ENCODE data around the gene CUEDC1.

The CUEDC1 gene

DNA sequence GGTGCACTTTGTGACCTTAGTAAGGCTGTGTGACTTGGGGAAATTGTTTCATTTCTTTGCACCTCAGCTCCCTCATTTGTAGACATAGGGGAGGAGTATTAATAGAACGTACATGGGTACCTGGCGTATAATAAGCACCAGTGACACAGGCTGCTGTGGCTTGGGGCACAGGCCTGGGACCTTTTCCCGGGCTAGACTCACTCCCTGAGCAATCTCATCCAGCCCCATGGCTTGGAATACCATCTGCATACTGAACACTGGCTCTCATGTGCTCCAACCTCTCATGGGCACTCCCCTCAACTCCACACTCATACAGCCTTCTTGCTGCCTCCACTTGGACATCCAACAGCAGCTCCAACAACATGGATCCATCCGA is 64.4 kb downstream of the CUEDC1 start:
- Mint-ChIP-seq H3K4me1 (peaks cover 4% of the 10 kb centered on the region), H3K27me3 (peaks cover 7% of the 10 kb centered on the region), H3K27ac (no peak overlapping the region), H3K4me3 (no peak overlapping the region), H3K9me3 (no peaks in the 10 kb centered on the region)
- DNase-seq (no peak), ATAC-seq (no peak)

DNA sequence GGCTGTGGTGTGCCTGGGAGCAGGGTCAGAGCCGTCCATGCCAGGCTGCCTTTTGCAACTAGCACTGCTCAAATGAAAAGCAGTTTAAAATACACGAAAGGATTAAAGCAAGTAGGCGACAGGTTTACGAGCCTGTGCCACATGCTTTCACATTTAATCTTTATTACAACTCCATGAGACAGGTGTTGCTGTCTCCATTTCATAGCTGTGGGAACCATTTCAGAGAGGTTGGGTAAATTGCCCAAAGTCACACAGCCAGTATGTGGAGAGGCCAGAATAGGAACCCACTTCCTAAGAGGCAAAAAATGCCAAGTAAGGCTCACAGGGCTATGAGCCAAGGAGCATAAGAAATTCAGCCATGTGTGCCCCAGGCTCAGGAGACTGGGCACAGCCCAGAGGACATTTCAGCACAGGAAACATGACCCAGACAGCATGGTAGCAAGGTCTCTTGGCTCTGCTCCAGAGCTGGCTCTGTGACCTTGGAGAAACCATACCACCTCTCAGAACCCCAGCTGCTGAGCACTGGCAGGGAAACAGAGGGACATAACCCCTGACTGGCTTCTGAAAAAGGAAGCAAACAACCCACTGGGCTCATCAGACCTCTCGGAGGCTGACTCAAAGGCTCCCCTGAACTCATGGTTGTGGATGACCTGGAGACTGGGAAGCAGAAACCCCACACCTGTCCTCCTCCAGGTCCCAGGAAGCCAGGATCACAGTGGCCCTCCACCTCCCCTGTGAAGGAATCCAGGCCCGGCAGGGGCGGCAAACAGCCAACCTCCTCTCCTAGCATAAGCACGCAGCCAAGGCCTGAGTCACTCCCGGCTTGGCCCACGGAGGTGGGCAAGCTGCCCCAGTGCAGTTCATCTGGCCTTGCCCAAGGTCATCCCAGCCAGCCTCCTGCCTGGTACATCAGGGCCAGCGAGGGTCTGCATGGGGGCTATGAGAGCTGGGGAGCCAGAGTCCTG is 65.0 kb downstream of the CUEDC1 start:
- no peak overlapping the region for H3K4me3 Mint-ChIP-seq
- no peak overlapping the region for H3K27ac Mint-ChIP-seq
- DNase-seq, result no peak

DNA sequence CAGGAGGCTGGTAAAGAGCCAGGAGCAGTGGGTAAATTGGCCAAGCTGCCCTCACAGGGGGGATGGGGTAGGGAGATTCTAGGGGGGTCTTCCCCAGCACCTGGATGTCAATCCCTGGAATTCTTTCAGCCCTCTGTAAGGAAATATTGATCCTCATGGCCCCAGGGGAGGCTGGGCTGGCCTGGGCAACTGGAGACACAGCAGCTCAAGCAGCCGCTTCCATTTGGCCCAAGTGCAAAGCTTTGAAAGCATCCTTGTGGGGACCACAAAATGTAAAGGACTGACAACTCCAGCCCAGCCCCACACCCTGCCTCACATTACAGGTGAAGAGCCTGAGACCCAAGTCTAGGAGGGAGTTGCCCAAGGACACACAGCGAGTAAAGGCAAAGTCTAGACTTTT is 66.0 kb downstream of the CUEDC1 start:
- Mint-ChIP-seq H3K27me3 (peaks cover 7% of the 10 kb centered on the region), H3K9me3 (no peaks in the 10 kb centered on the region), H3K4me1 (peaks cover 4% of the 10 kb centered on the region), H3K4me3 (no peak overlapping the region), H3K27ac (no peak overlapping the region)
- DNase-seq (no peak), ATAC-seq (no peak)

More for the DNA sequence above, 65.0 kb downstream of the CUEDC1 start:
- peaks cover 4% of the 10 kb centered on the region for H3K4me1 Mint-ChIP-seq
- H3K27me3 Mint-ChIP-seq, result peaks cover 7% of the 10 kb centered on the region
- ATAC-seq, result no peak
- no peaks in the 10 kb centered on the region for H3K9me3 Mint-ChIP-seq

- peaks cover 7% of the 10 kb centered on the region for H3K27me3 Mint-ChIP-seq
- peaks cover 4% of the 10 kb centered on the region for H3K4me1 Mint-ChIP-seq
- H3K9me3 Mint-ChIP-seq, result no peaks in the 10 kb centered on the region
- no peak for DNase-seq
- ATAC-seq, result no peak
- H3K4me3 Mint-ChIP-seq, result no peak overlapping the region
- H3K27ac Mint-ChIP-seq, result no peak overlapping the region
These were observed 66.6 kb downstream of the CUEDC1 start for GRCh38 chr17:57888311-57889216.

- no peak for DNase-seq
- Mint-ChIP-seq H3K27me3 (peaks cover 7% of the 10 kb centered on the region), H3K4me1 (no peaks in the 10 kb centered on the region), H3K9me3 (no peaks in the 10 kb centered on the region), H3K4me3 (no peak overlapping the region), H3K27ac (no peak overlapping the region)
- ATAC-seq, result no peak
These were observed 68.1 kb downstream of the CUEDC1 start for GRCh38 chr17:57887161-57887560.

DNA sequence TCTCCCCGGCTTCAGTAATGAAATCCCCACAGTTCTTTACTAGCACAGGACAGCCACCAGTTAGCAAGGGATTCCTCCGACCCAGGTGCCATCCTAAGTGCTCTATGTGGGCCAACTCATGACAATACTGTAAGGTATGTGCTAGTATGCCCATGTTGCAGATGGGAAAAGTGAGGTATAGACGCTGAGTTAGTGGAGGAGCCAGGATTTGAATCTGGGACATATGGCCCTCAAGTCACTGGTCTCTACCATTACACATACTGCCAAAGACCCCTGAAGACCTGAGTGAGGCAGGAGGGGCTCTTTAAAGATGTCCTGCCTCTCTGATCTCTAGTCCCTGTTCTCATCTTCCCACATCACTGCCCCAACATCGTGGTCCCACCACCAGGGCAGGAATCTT is 69.2 kb downstream of the CUEDC1 start:
- ATAC-seq (no peak), DNase-seq (no peak)
- H3K4me1 Mint-ChIP-seq, result peaks cover under 1% of the 10 kb centered on the region
- no peak overlapping the region for H3K27ac Mint-ChIP-seq
- H3K27me3 Mint-ChIP-seq, result no peaks in the 10 kb centered on the region
- no peaks in the 10 kb centered on the region for H3K9me3 Mint-ChIP-seq
- no peak overlapping the region for H3K4me3 Mint-ChIP-seq

- H3K9me3 Mint-ChIP-seq, result no peaks in the 10 kb centered on the region
- H3K27ac Mint-ChIP-seq, result no peak overlapping the region
- ATAC-seq, result no peak
- no peaks in the 10 kb centered on the region for H3K27me3 Mint-ChIP-seq
- no peak overlapping the region for H3K4me3 Mint-ChIP-seq
- no peak for DNase-seq
- H3K4me1 Mint-ChIP-seq, result peaks cover 7% of the 10 kb centered on the region
These were observed 69.9 kb downstream of the CUEDC1 start for GRCh38 chr17:57885148-57885915.

DNA sequence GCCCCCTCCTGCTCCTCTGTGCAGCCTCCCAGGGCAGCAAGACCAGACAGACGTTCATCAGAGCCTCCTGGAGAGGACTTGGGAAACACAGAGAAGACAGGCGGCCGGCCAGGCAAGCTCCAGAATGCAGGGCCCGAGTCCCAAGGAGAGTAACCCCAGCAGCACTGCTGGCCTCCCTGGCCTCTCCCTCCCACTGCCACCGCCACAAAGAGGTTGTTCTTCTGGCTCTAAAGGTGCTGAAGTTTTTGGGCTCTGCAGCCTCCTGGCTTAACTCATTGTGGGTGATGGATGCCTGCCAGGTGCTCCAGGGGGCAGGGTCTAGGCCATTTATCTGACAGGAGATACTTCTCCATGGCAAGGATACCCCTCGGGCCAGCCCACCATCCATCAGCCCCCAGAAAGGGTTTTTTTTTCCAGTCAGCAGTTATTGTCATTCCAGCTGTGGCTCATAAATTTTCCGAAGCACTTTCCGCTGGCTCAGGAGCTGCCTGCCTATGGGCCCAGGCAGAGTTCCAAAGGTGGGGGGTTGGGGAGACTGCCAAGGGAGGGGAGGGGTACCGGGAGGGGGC is 73.3 kb downstream of the CUEDC1 start:
- Mint-ChIP-seq H3K4me1 (peaks cover 20% of the 10 kb centered on the region), H3K4me3 (no peak overlapping the region), H3K27ac (no peak overlapping the region), H3K9me3 (no peaks in the 10 kb centered on the region), H3K27me3 (peaks cover 7% of the 10 kb centered on the region)
- no peak for DNase-seq
- no peak for ATAC-seq

GRCh38 chr17:57881143-57881542 is 74.1 kb downstream of the CUEDC1 start:
- no peak overlapping the region for H3K4me3 Mint-ChIP-seq
- H3K27ac Mint-ChIP-seq, result no peak overlapping the region
- peaks cover 12% of the 10 kb centered on the region for H3K27me3 Mint-ChIP-seq
- peaks cover 23% of the 10 kb centered on the region for H3K4me1 Mint-ChIP-seq
- ATAC-seq, result no peak
- no peaks in the 10 kb centered on the region for H3K9me3 Mint-ChIP-seq
- DNase-seq, result no peak

DNA sequence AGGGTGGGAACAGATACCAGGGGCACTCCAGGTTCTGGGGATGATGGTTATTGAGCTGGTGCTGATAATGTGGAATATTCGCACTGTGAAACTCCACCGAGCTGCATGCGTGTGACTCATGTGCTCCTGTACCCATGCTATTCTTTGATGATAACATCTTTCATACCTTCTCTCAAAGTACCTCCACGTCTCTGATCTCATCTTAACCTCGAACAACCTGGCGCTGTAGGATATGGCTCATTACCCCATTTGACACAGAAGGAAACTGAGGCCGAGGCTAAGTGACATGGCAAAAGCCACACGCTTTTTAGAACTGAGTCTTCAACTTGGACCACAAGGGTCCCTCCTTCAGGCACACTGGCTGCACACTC is 75.1 kb downstream of the CUEDC1 start:
- Mint-ChIP-seq H3K4me3 (no peak overlapping the region), H3K27me3 (peaks cover 22% of the 10 kb centered on the region), H3K9me3 (no peaks in the 10 kb centered on the region), H3K27ac (no peak overlapping the region), H3K4me1 (peaks cover 28% of the 10 kb centered on the region)
- peak; percentile 70 for ATAC-seq
- DNase-seq, result no peak

DNA sequence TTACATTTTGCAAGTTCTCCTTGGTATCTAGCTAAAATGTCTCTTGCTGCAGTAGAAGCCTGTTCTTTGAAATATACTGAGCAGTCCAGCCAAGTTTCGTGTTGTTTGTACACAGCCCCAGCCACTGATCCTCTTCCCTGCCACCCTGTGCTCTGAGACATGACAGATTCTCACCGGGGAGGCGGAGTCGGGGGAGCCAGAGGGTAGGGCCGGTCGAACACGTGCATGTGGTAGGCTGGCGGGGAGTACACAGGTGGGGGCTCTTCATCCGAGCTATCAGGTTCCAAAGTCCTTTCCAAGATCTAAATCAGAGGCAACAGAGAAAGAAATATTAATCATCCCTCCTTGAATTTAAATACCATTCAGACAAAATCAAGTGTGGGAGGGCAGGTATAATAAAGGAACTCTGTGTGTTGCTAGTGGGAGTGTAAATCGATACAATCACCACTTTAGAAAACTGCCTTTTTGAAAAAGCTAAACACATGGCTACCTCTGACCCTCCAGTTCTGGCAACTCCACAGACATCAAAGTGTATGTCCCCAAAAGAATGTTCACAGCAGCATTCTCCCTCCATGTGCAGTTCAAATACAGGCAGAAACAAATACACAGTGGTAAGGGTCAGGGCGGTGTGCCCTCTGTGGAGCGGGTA is 75.7 kb downstream of the CUEDC1 start:
- no peaks in the 10 kb centered on the region for H3K9me3 Mint-ChIP-seq
- DNase-seq (no peak), ATAC-seq (peak; percentile 6)
- H3K27me3 Mint-ChIP-seq, result peaks cover 25% of the 10 kb centered on the region
- no peak overlapping the region for H3K4me3 Mint-ChIP-seq
- peak overlapping the region; percentile 14 to 82 for H3K27ac Mint-ChIP-seq
- peaks cover 33% of the 10 kb centered on the region for H3K4me1 Mint-ChIP-seq

DNA sequence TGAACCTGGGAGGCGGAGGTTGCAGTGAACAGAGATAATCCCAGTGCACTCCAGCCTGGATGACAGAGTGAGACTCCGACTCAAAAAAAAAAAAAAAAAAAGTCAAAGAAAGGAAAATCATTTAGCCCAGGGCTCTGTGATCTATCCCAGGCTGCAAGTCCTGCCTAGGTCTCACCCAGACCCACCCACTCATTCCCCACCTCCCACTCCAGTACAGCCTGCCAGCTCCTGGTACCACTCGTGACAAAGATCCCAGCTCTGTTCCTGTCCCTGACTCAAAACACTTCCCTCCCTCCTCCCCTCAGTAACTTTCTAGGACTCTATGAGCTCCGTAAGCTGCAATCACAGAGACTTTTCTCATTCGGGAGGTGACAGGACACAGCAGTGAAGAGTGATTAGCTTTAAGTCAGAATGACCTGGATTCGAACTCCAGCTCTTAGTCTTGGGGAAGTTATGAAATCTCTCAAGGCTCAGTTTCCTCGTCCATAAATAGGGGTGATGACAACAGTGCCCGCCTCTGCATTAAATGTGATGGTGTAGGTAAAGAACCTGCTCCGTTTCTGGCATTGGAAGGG is 77.3 kb downstream of the CUEDC1 start:
- DNase-seq (no peak), ATAC-seq (no peak)
- Mint-ChIP-seq H3K4me3 (no peak overlapping the region), H3K9me3 (no peaks in the 10 kb centered on the region), H3K27ac (no peak overlapping the region), H3K27me3 (peaks cover 42% of the 10 kb centered on the region), H3K4me1 (peaks cover 50% of the 10 kb centered on the region)

DNA sequence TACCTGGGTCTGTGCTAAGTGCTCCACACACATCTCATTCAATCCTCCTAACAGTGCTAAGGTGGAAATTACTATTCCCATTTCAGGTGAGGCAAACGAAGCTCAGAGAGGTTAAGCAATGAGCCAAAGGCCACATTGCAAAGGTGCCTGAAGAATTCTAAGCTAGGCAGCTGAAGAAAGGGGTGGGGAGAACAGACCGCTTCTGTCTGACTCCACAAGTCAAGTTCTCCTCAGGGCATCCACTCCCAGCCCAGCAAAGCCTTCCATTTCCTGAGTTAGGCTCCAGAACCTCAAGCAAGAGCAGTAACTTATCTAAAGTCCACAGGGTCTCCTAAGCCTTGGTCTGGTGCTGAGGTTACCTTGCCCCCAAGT is 78.4 kb downstream of the CUEDC1 start:
- no peaks in the 10 kb centered on the region for H3K9me3 Mint-ChIP-seq
- H3K27me3 Mint-ChIP-seq, result peaks cover 52% of the 10 kb centered on the region
- no peak for ATAC-seq
- no peak overlapping the region for H3K4me3 Mint-ChIP-seq
- no peak for DNase-seq
- peaks cover 51% of the 10 kb centered on the region for H3K4me1 Mint-ChIP-seq
- H3K27ac Mint-ChIP-seq, result no peak overlapping the region

DNA sequence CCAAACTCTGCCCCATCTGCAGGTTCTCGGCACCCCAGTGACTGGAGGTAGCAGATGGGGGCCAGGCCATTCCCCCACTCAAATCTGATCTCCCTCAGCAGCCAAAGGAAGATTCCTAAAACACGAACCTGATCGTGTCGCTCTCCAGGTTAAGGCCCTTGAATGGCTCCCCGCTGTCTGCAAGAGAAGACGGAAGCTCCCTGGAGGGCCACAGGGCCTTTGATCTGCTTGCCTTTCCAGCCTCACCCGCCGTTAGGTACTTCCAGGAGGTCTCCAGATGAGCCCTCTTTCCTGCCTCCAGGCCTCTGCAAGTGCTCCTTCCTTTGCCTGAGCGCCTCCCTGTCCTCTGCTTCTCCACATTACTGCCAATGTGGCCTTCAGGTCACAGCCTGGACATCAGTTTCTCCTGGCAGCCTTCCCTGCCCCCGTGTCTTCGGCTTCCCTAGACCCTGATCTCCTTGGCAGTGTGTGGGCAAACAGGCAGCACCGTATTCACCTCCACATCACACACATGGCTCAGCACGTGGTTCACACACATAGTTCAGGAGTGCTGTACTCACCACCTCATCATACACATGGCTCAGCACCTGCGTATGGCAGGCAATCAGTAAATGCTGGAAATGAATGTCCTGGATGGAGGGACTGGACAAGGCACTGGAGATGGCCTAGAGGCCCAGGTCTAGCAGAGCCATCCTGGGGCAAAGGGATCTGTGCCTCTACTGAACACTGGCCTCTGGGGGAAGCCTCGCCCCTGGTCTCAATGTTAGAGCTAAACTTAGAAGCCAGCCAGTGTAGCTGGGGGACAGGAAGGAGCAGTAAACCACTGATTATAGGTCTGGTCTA is 79.0 kb downstream of the CUEDC1 start:
- peak; percentile 8 for ATAC-seq
- no peak overlapping the region for H3K4me3 Mint-ChIP-seq
- H3K27me3 Mint-ChIP-seq, result peaks cover 55% of the 10 kb centered on the region
- DNase-seq, result no peak
- peaks cover 51% of the 10 kb centered on the region for H3K4me1 Mint-ChIP-seq
- H3K9me3 Mint-ChIP-seq, result no peaks in the 10 kb centered on the region
- H3K27ac Mint-ChIP-seq, result no peak overlapping the region
